Mesenchymal stem cell (in vitro differentiated cells and primary cell): ENCODE data around the gene PALM.

Source experiments
- DNase-seq: peaks from one replicate; pipeline ENCODE4 v3.0.0-alpha.2; 2013
- H2AFZ ChIP-seq: one replicate; pipeline ENCODE4 v1.6.1; 2013; ENCODE audit warnings: low read depth, mild to moderate bottlenecking, control low read depth, inconsistent platforms, low read length, moderate library complexity
- H2AK5ac ChIP-seq: 2 replicates; pipeline ENCODE4 v1.6.1; 2013; ENCODE audit warnings: low read length, moderate library complexity, mild to moderate bottlenecking, inconsistent platforms; ENCODE audit not compliant: severe bottlenecking
- H2BK120ac ChIP-seq: one replicate; pipeline ENCODE4 v1.6.1; 2013; ENCODE audit warnings: low read depth, mild to moderate bottlenecking, inconsistent platforms, low read length, moderate library complexity
- H2BK12ac ChIP-seq, 2 experiments: one replicate each; pipeline ENCODE4 v1.6.1; 2013; ENCODE audit warnings: inconsistent platforms in 2 of 2, low read length in 2 of 2, mild to moderate bottlenecking in 2 of 2, moderate library complexity in 2 of 2, control low read depth in 1 of 2
- H2BK15ac ChIP-seq: one replicate; pipeline ENCODE4 v1.6.1; 2013; ENCODE audit warnings: mild to moderate bottlenecking, low read depth, inconsistent platforms; ENCODE audit not compliant: poor library complexity, severe bottlenecking
- H2BK5ac ChIP-seq: 2 replicates; pipeline ENCODE4 v1.6.1; 2013; ENCODE audit warnings: low read depth, mild to moderate bottlenecking, low read length, control low read depth, inconsistent platforms; ENCODE audit not compliant: poor library complexity, severe bottlenecking
- H3K14ac ChIP-seq, 2 experiments: one replicate each; pipeline ENCODE4 v1.6.1; 2013; ENCODE audit warnings: inconsistent platforms in 2 of 2, low read length in 2 of 2, control low read depth in 1 of 2, mild to moderate bottlenecking in 1 of 2, moderate library complexity in 1 of 2
- H3K18ac ChIP-seq, 2 experiments: one replicate each; pipeline ENCODE4 v1.6.1; 2013; ENCODE audit warnings: inconsistent platforms in 2 of 2, low read length in 2 of 2, control low read depth in 1 of 2, low read depth in 1 of 2, mild to moderate bottlenecking in 1 of 2
- H3K23ac ChIP-seq, 2 experiments: one replicate each; pipeline ENCODE4 v1.6.1; 2013; ENCODE audit warnings: inconsistent platforms in 2 of 2, low read length in 2 of 2, mild to moderate bottlenecking in 2 of 2, moderate library complexity in 2 of 2, control low read depth in 1 of 2
- H3K27ac ChIP-seq: 2 replicates; pipeline ENCODE4 v1.5.1; 2013; ENCODE audit warnings: mild to moderate bottlenecking, moderate library complexity, low read length, control low read depth, inconsistent platforms; ENCODE audit not compliant: poor library complexity, severe bottlenecking
- H3K27me3 ChIP-seq, 2 experiments: 2 replicates each; pipeline versions ENCODE4 v1.6.1 to v1.7.0; 2013; ENCODE audit warnings: low read length in 2 of 2, mild to moderate bottlenecking in 2 of 2, moderate library complexity in 2 of 2, control low read depth in 1 of 2, inconsistent platforms in 1 of 2; ENCODE audit not compliant: control insufficient read depth in 1 of 2, insufficient read depth in 1 of 2
- H3K36me3 ChIP-seq, 2 experiments: 2 replicates each; pipeline versions ENCODE4 v1.6.1 to v1.7.0; 2013; ENCODE audit warnings: low read length in 2 of 2, control low read depth in 1 of 2, inconsistent platforms in 1 of 2, low read depth in 1 of 2, mild to moderate bottlenecking in 1 of 2; ENCODE audit not compliant: insufficient read depth in 2 of 2, control insufficient read depth in 1 of 2
- H3K4ac ChIP-seq, 2 experiments: one replicate each; pipeline ENCODE4 v1.6.1; 2013; ENCODE audit warnings: inconsistent platforms in 2 of 2, low read length in 2 of 2, mild to moderate bottlenecking in 2 of 2, moderate library complexity in 2 of 2, control low read depth in 1 of 2, low read depth in 1 of 2
- H3K4me1 ChIP-seq: 2 replicates; pipeline ENCODE4 v1.6.1; 2013; ENCODE audit warnings: low read depth, low read length, control low read depth; ENCODE audit not compliant: control insufficient read depth, insufficient read depth
- H3K4me2 ChIP-seq: 2 replicates; pipeline ENCODE4 v1.6.1; 2013; ENCODE audit warnings: low read length, mild to moderate bottlenecking, inconsistent platforms; ENCODE audit not compliant: poor library complexity, severe bottlenecking
- H3K4me3 ChIP-seq, 2 experiments: 2 replicates each; pipeline versions ENCODE4 v1.5.1 to v1.7.0; 2013; ENCODE audit warnings: low read length in 2 of 2, mild to moderate bottlenecking in 2 of 2, control low read depth in 1 of 2, low read depth in 1 of 2; ENCODE audit not compliant: insufficient read depth in 1 of 2
- H3K79me1 ChIP-seq: replicated peaks from 2 replicates; pipeline ENCODE4 v1.6.1; 2013; ENCODE audit warnings: mild to moderate bottlenecking, control low read depth, low read length, inconsistent platforms; ENCODE audit not compliant: poor library complexity, severe bottlenecking
- H3K9ac ChIP-seq: 2 replicates; pipeline ENCODE4 v1.7.0; 2013; ENCODE audit warnings: mild to moderate bottlenecking, low read length, moderate library complexity
- H3K9me3 ChIP-seq: 2 replicates; pipeline ENCODE4 v1.7.0; 2013; ENCODE audit warnings: mild to moderate bottlenecking, low read length; ENCODE audit not compliant: control insufficient read depth
- H4K8ac ChIP-seq: one replicate; pipeline ENCODE4 v1.6.1; 2013; ENCODE audit warnings: inconsistent platforms, mild to moderate bottlenecking, low read length, moderate library complexity
- H4K91ac ChIP-seq: one replicate; pipeline ENCODE4 v1.6.1; 2013; ENCODE audit warnings: mild to moderate bottlenecking, low read length, inconsistent platforms
- WGBS: methylation state at CpG from one replicate; pipeline ENCODE4 v1.1.7; 2013; ENCODE audit warnings: mixed read lengths; 5-methylcytosine and 5-hydroxymethylcytosine counted together

Gene PALM

DNA sequence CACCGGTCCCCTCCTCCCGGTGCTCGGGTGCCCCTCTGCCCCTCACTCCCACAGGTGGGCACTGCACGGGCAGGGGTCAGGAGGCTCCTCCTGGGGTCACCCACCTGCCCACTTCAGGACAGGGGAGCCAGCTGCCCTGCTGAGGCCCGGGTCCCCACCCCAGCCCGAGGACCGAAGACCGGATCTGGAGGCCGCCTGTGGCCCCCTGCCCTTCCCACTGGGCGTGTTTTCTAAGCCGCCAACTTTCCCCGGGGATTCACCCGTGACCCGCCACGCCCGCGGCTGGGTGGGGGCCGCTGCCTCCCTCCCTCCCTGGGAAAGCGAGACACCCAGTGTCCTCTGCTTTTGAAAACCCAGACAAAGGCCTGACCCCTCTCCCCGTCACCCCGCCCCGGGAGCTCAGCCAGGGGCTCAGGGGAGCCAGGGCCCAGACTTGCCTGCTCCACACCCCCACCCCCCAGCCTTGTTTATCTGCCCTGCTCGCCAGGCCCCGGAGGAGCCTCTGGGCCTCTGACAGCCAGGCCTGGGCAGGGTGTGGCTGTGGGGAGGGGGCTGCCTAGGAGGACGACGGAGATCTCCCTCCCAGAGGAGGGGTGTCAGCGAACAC, 1.3 kb downstream of the PALM start:
- Histone ChIP-seq H3K18ac (peak overlapping the region in 1 of 2 experiments; percentile 46), H3K4me2 (peak overlapping the region; percentile 94), H3K4me3 (peak overlapping the region; percentile 79 to 80), H4K8ac (no peak overlapping the region), H2BK120ac (no peak overlapping the region), H2AFZ (no peak overlapping the region), H3K14ac (peak overlapping the region in 1 of 2 experiments; percentile 32), H3K4me1 (peaks cover 20% of the 10 kb centered on the region), H3K9me3 (no peaks in the 10 kb centered on the region), H2BK5ac (no peak overlapping the region), H3K79me1 (peaks cover 15% of the 10 kb centered on the region), H2BK15ac (no peak overlapping the region), H3K36me3 (peaks cover 0 to 14% of the 10 kb centered on the region in 2 experiments), H3K27ac (no peak overlapping the region), H2AK5ac (no peak overlapping the region), H3K23ac (no peak overlapping the region), H3K9ac (peak overlapping the region; percentile 73), H3K27me3 (no peaks in the 10 kb centered on the region), H3K4ac (peak overlapping the region in 1 of 2 experiments; percentile 69), H4K91ac (peak overlapping the region; percentile 27), H2BK12ac (peak overlapping the region in 1 of 2 experiments; percentile 72)
- WGBS = 78% methylated on average over 23 of the region's 27 CpGs
- no peak for DNase-seq

DNA sequence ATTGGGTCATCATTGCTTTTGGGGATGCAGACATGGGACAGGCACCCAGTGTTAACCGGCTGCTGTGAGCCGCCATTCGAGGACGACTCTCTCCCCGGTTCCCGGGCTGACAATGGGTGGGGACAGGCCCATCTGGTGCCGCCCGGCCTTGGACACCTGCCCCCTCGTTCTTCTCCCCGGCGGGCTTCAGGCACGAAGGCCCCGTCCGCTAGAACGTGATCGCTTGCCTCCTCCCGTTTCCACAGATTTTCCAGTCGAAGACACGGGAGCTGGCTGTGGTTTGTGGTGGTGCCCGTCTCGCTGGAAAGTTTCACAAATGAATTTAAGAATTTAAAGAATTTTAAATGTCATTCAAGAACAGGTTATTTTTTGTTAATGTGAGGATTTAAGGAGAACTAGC, 2.0 kb downstream of the PALM start:
- Histone ChIP-seq H2AK5ac (no peak overlapping the region), H3K36me3 (peaks cover 5 to 19% of the 10 kb centered on the region in 2 experiments), H3K4me3 (peak overlapping the region in 1 of 2 experiments; percentile 80), H4K8ac (no peak overlapping the region), H4K91ac (no peak overlapping the region), H2AFZ (no peak overlapping the region), H2BK12ac (no peak overlapping the region), H2BK15ac (no peak overlapping the region), H2BK120ac (no peak overlapping the region), H3K4ac (no peak overlapping the region), H3K18ac (no peak overlapping the region), H3K4me2 (no peak overlapping the region), H3K27ac (no peak overlapping the region), H3K9me3 (peaks cover 6% of the 10 kb centered on the region), H3K9ac (peak overlapping the region; percentile 73), H3K79me1 (peaks cover 18% of the 10 kb centered on the region), H3K23ac (no peak overlapping the region), H2BK5ac (no peak overlapping the region), H3K27me3 (no peaks in the 10 kb centered on the region), H3K4me1 (peaks cover 20% of the 10 kb centered on the region), H3K14ac (no peak overlapping the region)
- no peak for DNase-seq
- 85% methylated on average over 21 of the region's 21 CpGs for WGBS

DNA sequence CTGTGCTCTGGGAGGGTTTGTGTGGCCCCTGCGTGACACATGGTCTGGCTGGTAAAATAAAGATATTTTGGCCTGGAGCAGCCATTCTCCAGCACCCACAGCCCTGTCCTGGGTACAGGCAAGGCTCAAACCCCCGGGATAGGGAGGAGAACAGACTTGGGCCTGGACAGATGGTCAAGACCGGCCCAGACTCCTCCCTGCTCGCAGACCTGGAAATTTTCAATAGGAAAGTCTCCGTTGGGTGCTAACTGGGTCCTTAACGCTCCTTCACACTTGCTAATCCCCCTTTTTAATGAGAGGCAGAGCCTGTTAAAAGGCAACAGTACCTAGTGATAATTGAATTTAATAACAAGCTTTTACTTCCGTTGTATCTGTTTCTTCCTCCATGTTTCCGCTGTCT, 2.5 kb downstream of the PALM start:
- peaks cover 5 to 21% of the 10 kb centered on the region in 2 experiments for H3K36me3 ChIP-seq
- no peak for DNase-seq
- no peaks in the 10 kb centered on the region for H3K27me3 ChIP-seq
- H3K4ac ChIP-seq = no peak overlapping the region
- H3K4me2 ChIP-seq = no peak overlapping the region
- no peak overlapping the region for H3K14ac ChIP-seq
- no peak overlapping the region for H3K18ac ChIP-seq
- H3K9ac ChIP-seq = no peak overlapping the region
- H3K79me1 ChIP-seq = peaks cover 20% of the 10 kb centered on the region
- no peak overlapping the region for H2BK12ac ChIP-seq
- H3K9me3 ChIP-seq = peaks cover 6% of the 10 kb centered on the region
- H2BK120ac ChIP-seq = no peak overlapping the region
- 52% methylated on average over 7 of the region's 8 CpGs for WGBS
- no peak overlapping the region for H2AFZ ChIP-seq
- peaks cover 20% of the 10 kb centered on the region for H3K4me1 ChIP-seq
- H4K8ac ChIP-seq = no peak overlapping the region
- H3K23ac ChIP-seq = no peak overlapping the region
- peak overlapping the region in 1 of 2 experiments; percentile 80 for H3K4me3 ChIP-seq
- no peak overlapping the region for H4K91ac ChIP-seq
- no peak overlapping the region for H3K27ac ChIP-seq
- H2AK5ac ChIP-seq = no peak overlapping the region
- H2BK5ac ChIP-seq = no peak overlapping the region
- no peak overlapping the region for H2BK15ac ChIP-seq

DNA sequence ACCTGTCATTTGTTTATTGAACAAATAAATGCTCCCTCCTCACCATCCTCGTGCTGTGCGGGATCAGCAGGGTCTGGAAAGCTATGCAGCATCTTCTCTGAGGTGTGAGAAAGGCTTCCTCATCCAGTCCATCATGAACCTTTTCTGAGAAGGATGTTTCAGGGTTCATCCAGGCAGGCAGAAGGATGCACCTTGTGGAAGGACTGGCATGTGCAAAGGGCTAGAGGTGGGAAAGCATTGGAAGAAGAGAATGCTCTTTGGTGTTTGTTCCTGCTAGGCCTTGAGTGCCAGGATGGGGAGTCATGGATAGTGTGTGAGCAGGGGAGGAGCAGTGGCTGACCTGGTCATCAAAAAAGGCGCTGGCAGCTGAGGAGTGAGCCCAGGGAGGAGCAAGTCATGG, 6.6 kb downstream of the PALM start:
- H3K4me3 ChIP-seq = no peak overlapping the region
- peaks cover 24% of the 10 kb centered on the region for H3K79me1 ChIP-seq
- no peak overlapping the region for H3K4ac ChIP-seq
- H2AFZ ChIP-seq = no peak overlapping the region
- H3K18ac ChIP-seq = no peak overlapping the region
- H3K27me3 ChIP-seq = no peaks in the 10 kb centered on the region
- no peak overlapping the region for H2BK15ac ChIP-seq
- H2AK5ac ChIP-seq = no peak overlapping the region
- H3K4me2 ChIP-seq = no peak overlapping the region
- peaks cover 6% of the 10 kb centered on the region for H3K9me3 ChIP-seq
- H3K36me3 ChIP-seq = peaks cover 5 to 27% of the 10 kb centered on the region in 2 experiments
- H2BK120ac ChIP-seq = no peak overlapping the region
- H3K14ac ChIP-seq = no peak overlapping the region
- H2BK12ac ChIP-seq = no peak overlapping the region
- H4K91ac ChIP-seq = no peak overlapping the region
- H3K4me1 ChIP-seq = peaks cover 23% of the 10 kb centered on the region
- H2BK5ac ChIP-seq = no peak overlapping the region
- H3K27ac ChIP-seq = no peak overlapping the region
- H4K8ac ChIP-seq = no peak overlapping the region
- H3K9ac ChIP-seq = no peak overlapping the region
- 95% methylated on average over 3 of the region's 3 CpGs for WGBS
- H3K23ac ChIP-seq = no peak overlapping the region
- DNase-seq = no peak
